Astrocyte of the cerebellum (primary cell): ENCODE results near the gene OR56A4.

Experiments
- DNase-seq: peaks from one replicate; pipeline ENCODE4 v3.0.0-alpha.2; 2011; ENCODE audit warnings: low read depth
- H3K4me3 ChIP-seq: 2 replicates; pipeline ENCODE4 v1.5.1; 2011; ENCODE audit warnings: mild to moderate bottlenecking, low read depth, low read length, moderate library complexity
- CTCF ChIP-seq: IDR thresholded peaks from 2 replicates; pipeline ENCODE4 v1.5.1; 2012; ENCODE audit warnings: low read length, low read depth, moderate library complexity, mild to moderate bottlenecking; ENCODE audit errors: missing control alignments
- in situ Hi-C: cut with HindIII; loops from 2 replicates; pipeline ENCODE4 v1.10.0; 2017; ENCODE audit warnings: low sequenced_read_pairs

Gene OR56A4

GRCh38 chr11:6025056-6025455 lies 18.3 kb upstream of the OR56A4 start:
- no peak for TF ChIP-seq CTCF
- DNase-seq = no peak
- no peak overlapping the region for H3K4me3 ChIP-seq
- in situ Hi-C loops = no loop called here

- H3K4me3 ChIP-seq = no peak overlapping the region
- in situ Hi-C loops = no loop called here
- DNase-seq = peak; percentile 8
- TF ChIP-seq CTCF = peak; percentile 33
Measured at GRCh38 chr11:6022956-6023355, 16.2 kb upstream of the OR56A4 start.

GRCh38 chr11:6013042-6013441 lies 6.3 kb upstream of the OR56A4 start:
- DNase-seq = no peak
- H3K4me3 ChIP-seq = no peak overlapping the region
- no peak for TF ChIP-seq CTCF
- in situ Hi-C loops = no loop called here

GRCh38 chr11:6012035-6012668 lies 5.4 kb upstream of the OR56A4 start:
- no peak overlapping the region for H3K4me3 ChIP-seq
- in situ Hi-C loops = no loop called here
- no peak for DNase-seq
- no peak for TF ChIP-seq CTCF

DNA sequence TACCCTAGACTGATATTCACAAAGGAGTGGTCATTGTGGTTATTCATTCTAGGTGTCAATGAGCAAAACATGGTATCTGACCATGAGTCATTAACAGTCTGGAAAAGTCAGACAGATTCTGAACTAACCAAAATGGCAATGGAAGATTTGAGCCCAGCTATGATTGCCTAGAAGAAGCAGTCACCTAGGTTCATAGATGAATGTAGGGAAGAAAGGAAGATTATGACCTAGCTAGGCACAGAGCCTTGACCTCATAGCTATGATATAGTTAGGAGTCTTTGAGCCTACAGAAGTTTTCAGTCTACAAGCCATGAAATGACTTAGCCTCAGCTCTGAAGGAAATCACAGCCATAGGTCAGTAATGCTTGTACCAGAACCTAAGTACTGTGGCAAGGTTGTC lies 351 bp downstream of the OR56A4 start:
- DNase-seq = no peak
- H3K4me3 ChIP-seq = no peak overlapping the region
- in situ Hi-C loops = no loop called here
- no peak for TF ChIP-seq CTCF

- no peak for TF ChIP-seq CTCF
- in situ Hi-C loops = no loop called here
- H3K4me3 ChIP-seq = no peak overlapping the region
- DNase-seq = no peak
Measured at GRCh38 chr11:6002202-6002699, 4.5 kb downstream of the OR56A4 start.
